Activated CD4-positive, alpha-beta T cell treated with anti-CD3 and anti-CD28 coated beads, Interleukin-2, amount 50 U/mL, for 48 hours (primary cell): ENCODE measurements around the gene UGT2B17.
"Not testable (repeated sequence)": the region's sequence is repeated elsewhere in the genome, so short reads cannot be mapped to it uniquely, and the experiment has no call there.

Experiments used
- DNase-seq, 2 experiments: peaks; one replicate each; pipeline ENCODE4 v3.0.0-alpha.2; 2020

The UGT2B17 gene

DNA sequence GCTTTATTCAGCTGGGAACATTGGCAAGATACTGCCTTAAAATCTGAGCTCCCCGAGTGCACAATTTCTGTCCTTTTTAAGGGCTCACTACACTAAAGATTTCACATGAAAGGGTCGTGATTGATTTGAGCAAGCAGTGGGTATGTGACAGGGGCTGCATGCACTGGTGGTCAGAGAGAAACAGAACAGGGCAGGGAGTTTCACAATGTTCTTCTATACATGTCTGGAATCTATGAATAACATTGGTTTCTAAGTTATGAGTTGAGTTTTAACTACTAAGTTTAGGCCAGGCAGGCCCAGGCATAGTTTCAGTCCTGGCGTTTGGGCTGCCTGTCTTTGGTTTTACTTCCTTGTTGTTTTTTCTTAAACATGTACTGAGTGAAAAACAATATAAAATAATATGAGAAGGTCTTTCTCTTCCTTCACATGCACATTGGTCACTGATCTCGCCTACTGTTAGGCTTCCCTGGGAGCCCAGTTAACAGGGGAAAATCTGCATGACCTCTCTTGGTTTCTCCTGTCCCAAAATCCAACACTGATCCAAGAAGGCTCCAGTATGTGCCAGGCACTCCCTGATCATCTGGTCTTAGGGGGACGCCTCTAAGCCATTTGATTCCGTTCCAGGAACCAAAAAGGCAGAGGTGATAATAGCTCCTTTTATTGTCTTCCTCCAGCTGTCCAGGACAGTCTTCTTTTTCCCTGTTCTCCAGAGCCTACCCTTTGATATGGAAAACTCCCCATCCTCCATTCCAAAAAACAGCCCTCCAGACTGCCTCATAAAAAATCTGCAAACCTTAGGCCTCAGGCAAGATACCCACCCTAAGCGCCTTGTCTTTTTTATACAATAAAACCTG lies at the start of gene UGT2B17:
TSS of gene UGT2B17 (minus strand) at position 51 of the 854 bp plus-strand sequence. CDS start 7,838 bp downstream, outside the sequence.
- DNase-seq: no peak

DNA sequence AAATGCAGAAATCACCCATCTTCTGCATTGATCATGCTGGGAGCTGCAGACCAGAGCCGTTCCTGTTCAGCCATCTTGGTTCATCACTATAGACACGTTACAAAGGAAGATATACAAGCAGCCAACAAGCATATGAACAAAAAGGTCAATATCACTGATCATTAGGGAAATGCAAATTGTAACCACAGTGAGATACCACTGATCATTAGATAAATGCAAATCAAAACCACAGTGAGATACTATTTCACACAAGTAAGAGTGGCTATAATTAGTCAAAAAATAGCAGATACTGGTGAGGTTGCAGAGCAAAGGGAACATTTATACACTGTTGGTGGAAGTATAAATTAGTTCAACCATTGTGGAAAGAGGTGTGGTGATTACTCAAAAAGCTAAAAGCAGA lies 46.6 kb upstream of the UGT2B17 start:
- not testable (repeated sequence) for DNase-seq

GRCh38 chr4:68617003-68617698 lies 41.0 kb upstream of the UGT2B17 start:
- DNase-seq: no peak

- DNase-seq: no peak
These were observed 39.7 kb upstream of the UGT2B17 start for GRCh38 chr4:68615699-68616422.

- DNase-seq: no peak
These were observed 37.6 kb upstream of the UGT2B17 start for GRCh38 chr4:68613752-68614151.

DNA sequence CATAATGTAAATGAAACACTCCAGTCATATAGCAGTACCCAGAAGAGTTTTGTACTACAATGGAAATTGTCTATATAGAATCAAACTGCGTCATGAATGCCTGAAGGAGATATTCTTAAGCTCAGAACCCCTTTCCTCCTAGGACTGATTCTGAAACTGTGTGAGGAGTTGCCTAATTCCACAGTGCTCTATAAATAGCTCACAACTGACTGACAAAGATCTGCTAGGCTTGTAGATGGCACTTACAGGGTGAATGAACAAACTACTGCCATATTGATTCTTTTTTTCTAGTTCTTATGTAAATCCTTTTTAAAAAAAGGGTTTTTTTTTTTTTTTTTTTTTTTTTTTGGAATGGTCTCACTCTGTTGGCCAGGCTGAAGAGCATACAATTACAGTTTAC lies 30.1 kb upstream of the UGT2B17 start:
- DNase-seq: no peak

- DNase-seq: no peak
These were observed 23.0 kb upstream of the UGT2B17 start for GRCh38 chr4:68599150-68599549.

GRCh38 chr4:68597482-68597881 lies 21.4 kb upstream of the UGT2B17 start:
- DNase-seq: no peak

- DNase-seq: no peak
These were observed 18.6 kb upstream of the UGT2B17 start for GRCh38 chr4:68594678-68595077.

DNA sequence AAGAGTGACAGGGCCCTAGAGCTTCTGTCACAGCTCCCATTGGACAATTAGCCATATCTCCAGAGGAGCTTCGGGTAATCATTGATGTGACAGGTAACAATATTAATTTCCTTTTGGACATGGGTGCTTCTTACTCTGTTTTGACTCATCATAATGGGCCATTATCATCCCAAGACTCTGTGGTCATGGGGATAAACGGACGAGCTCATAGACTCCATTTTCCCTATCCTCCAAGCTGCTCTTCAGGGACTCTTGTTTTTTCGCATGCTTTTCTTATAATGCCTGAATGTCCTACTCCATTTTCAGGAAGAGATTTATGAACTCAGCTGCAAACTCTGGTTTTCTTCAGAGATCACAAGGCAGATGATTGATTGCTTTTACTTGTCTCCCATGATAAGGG lies 17.0 kb upstream of the UGT2B17 start:
- no peak for DNase-seq

DNA sequence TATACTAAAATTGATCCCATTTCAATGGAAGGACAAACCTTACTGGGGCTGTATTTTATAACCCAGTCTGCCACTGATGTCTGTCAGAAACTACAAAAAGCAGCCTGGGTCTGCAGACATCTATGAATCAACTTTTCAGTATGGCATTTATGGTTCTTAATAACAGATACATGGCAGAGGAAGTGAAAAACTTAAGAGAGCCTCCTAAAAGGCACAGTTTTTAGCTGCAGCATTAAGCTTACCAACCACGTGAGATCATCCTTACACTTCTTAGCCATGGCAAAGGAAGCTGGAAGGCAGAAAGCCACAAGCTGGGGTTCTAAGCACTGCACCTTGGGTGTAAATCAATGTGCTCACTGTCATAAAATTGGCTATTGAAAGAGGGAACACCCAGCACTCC lies 16.6 kb upstream of the UGT2B17 start:
- DNase-seq: no peak

GRCh38 chr4:68591204-68591603 lies 15.1 kb upstream of the UGT2B17 start:
- no peak for DNase-seq

DNA sequence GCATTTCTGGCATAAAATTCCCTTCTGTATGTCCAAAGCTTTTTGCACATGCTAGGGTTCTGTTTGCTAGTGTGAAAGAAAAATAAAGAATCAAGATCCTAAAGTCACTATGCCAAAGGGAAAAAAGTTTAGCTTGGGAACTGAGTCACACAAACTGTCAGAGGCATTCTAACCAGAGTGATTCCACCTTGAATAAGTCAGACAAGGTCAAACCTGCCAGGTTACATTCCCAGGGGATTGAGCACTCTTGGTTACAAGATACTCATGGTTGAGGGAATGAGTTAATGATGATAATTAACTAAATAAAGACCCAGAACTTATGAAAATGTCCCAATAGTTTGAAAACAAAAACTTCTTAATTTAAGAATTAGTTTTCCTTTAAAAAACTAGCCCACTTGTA lies 13.7 kb upstream of the UGT2B17 start:
- no peak for DNase-seq

GRCh38 chr4:68582339-68582717 lies 6.2 kb upstream of the UGT2B17 start:
- DNase-seq: no peak

GRCh38 chr4:68581383-68582338 lies 5.5 kb upstream of the UGT2B17 start:
- no peak for DNase-seq

DNA sequence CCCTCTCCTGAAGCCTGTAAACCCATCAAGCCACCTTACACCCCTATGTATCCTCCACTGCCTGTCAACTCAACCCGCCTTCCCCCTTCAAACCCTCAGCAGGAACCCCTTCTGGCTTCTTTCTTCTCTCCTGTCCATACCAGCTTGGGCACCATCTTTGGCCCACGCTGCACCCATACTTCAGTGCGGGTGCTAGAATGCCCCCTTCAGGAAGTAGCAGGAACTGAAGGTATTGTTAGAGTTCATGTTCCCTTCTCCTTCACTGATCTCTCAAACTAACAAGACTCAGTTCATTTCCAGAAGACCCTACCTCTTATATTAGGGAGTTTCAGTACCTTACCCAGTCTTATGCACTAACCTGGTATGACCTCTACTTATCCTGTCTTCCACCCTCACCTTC lies 1.5 kb upstream of the UGT2B17 start:
- no peak for DNase-seq

- DNase-seq: not testable (repeated sequence)
These were observed 486 bp downstream of the UGT2B17 start for GRCh38 chr4:68575636-68576035.

GRCh38 chr4:68575081-68575480 lies 1.0 kb downstream of the UGT2B17 start:
- no peak for DNase-seq

GRCh38 chr4:68572653-68573170 lies 3.4 kb downstream of the UGT2B17 start:
- DNase-seq: no peak

DNA sequence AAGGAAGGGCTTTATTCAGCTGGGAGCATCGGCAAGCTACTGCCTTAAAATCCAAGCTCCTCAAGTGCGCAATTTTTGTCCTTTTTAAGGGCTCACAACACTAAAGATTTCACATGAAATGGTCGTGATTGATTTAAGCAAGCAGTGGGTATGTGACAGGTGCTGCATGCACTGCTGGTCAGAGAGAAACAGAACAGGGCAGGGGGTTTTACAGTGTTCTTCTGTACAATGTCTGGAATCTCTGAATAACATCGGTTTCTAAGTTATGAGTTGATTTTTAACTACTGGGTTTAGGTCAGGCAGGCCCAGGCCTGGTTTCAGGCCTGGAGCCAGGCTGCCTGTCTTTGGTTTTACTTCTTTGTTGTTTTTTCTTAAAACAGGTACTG lies 6.0 kb downstream of the UGT2B17 start:
- no peak for DNase-seq

DNA sequence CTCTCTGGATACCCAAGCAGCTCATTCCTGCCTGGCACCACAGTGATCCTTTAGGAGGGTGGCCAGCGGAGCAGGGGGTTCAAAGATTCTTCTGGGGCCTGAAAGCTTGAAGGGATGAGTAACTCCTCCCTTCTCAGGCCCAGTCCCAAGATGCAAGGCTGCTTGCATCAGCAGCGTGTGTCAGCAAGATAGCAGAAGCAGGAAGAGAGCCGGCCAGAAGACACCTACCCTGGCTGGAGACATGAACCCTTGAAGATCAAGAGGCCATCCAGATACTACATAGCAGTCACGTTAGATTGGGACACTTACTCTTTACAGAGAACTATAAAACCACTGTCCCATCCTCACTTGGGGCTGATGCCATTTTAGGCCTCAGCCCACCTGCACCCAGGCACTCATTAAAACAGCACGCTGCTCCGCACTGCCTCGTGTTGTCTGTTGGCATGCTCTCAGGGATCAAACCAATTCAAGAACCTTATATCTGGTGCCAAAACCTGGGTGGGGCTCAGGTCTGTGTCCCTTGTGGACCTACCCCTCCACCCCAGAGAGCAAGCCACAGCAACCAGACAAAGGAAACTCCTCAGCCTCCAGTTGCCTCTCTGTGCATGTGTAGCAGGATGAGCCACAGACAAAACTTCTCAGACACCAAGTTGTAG lies 6.5 kb downstream of the UGT2B17 start:
- DNase-seq: no peak

DNA sequence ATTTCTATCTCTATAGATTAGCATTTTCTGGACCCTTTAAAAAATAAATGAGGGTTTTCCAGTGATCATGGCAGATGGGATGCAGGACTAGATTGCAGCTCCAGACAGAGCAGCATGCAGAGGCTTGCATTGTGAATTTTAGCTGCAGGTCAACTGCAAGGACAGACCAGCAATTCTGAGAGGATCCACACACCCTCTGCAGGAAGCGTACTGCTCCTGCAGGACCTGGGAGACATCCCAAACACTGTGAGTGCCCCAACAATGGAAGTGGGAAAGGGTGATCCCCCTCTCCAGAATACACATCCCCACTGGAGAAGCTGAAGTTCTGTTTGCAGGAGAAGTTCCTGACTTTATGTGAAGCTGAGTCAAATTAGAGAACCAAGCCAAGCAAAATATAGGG lies 7.1 kb downstream of the UGT2B17 start:
- DNase-seq: not testable (repeated sequence)
